NCI-H82 treated with DMSO at 0.1 percent for 48 hours (cell line): ENCODE measurements around the gene PROB1.
"Not testable (repeated sequence)": the region's sequence is repeated elsewhere in the genome, so short reads cannot be mapped to it uniquely, and the experiment has no call there.

Experiments used
- DNase-seq: peaks from one replicate; lab custom pipeline; 2025; ENCODE audit not compliant: unreplicated experiment; lab: John Stamatoyannopoulos, UW

PROB1 gene

GRCh38 chr5:139392678-139393496 lies 2.0 kb downstream of the PROB1 start:
- no peak for DNase-seq

DNA sequence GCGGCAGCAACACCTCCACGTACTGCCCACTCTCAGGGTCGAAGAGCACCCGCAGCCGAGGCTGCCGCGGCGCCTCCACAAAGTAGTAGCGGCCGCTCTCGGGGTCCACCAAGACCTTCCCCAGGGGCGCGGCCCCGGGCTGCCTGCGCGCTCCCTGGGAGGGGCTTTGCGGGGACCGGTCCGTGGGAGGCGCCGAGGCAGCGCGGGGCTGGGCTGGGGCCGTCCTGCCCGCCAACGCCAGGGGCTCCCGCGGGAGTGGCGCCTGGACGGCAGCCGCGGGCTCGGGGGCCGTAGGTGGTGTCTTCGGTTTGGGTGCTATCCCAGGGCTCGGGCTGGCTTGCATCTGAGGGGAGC lies 2.6 kb downstream of the PROB1 start:
- no peak for DNase-seq

GRCh38 chr5:139391570-139392323 lies 3.2 kb downstream of the PROB1 start:
- no peak for DNase-seq

DNA sequence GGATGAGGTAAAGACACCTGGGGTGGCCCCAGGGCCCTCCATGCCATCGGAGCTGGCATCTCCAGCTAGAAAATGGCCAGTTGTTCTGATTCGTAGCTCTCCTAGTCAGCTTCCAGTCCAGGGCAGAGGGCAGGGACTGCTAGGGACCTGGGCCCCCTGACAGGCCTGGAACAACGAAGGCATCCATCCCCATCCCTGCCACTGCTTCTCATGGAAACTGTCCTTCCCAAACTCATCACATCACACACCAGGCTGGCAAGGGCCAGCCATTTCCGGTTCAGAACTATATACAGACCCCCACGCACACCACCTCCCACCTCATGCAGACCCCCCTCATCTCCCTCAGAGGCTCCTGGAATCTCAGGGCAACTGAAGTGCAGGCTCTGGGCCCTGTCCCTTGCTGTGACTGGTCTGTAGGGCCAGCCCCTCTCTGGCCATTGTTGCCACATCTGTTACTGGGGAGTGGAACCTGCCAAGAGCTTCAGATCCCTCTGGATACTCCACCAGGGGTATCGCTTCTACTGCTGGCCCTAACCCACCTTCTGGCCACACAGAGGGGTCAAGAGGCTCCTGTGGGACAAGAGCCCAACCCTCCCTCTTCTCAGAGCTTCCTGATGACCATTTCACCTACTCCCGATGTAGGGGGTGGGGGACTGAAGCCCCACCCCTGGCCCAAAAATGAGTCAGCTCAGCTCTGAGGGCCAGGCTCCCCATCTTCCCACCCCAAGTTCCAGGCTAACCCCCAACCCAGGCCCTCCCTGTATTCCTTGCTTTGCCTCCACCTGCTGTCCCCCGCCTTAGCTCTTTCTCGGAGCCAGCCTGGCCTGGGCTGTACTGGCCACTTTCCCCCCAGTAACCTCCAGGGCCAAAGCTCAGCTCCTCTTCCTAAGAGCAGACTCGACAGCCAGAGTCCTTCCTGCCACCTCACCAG lies 4.0 kb downstream of the PROB1 start:
- no peak for DNase-seq

GRCh38 chr5:139389701-139390638 lies 4.9 kb downstream of the PROB1 start, which contains the start of gene MZB1:
Gene MZB1 (minus strand): TSS chr5:139389913. CDS start chr5:139389856, 57 bp downstream.
- DNase-seq: no peak

DNA sequence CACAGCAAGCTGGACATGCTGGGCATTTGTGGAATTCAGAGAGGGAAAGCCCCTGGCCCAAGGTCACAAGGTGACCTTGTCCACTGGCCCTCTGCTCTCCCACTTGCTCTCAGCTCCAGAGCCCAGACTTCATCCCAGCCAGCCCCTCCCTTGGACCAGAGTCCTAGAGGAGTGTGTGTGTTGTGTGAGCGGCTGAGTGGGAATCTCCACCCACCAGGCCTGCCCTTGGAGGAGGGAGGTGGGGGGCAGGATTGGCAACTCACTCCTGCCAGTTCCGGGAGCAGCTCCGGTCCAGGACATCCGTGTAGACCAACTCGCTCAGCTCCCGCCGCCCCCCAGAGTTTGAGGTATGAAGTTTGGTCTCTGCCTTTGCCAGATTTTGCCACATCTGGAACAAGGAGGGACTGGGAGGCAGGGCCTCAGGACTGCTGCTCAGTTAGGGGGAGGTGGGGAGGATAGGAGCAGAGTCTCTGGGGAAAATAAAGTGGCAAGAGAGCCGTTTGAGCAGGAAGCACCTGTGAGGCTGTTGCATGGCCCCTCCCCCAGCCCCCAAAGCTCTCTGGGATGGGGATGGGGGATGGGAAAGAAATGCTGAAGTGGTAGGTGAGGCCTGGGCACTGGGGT lies 6.6 kb downstream of the PROB1 start:
- no peak for DNase-seq

GRCh38 chr5:139387611-139388197 lies 7.2 kb downstream of the PROB1 start:
- DNase-seq: no peak

DNA sequence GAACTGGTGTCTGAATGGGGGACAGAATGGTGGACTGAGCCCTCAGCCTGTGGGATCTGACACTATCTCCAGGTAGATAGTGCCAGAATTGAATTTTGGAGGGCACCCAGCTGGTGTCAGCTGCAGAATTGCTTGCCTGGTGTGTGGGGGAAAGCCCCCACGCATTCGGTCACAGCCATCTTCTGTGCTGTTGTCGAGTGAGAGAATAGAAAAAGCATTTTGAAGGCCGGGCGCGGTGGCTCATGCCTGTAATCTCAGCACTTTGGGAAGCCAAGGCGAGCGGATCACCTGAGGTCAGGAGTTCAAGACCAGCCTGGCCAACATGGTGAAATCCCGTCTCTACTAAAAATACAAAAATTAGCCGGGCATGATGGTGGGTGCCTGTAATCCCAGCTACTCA lies 7.9 kb downstream of the PROB1 start:
- not testable (repeated sequence) for DNase-seq

DNA sequence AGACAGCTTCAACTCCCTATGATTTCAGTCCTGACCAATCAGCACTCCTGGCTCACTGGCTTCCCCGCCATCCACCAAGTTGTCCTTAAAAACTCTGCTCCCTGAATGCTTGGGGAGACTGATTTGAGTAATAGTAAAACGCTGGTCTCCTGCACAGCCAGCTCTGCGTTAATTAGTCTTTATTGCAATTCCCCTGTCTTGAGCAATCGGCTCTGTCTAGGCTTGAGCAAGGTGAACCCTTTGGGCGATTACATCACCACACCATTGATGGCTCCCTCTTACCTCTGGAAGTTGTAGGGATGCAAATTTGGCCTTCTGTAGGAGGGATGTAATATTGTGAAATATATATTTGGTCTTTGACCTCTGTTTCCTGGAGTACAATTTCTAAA lies 8.9 kb downstream of the PROB1 start:
- no peak for DNase-seq

DNA sequence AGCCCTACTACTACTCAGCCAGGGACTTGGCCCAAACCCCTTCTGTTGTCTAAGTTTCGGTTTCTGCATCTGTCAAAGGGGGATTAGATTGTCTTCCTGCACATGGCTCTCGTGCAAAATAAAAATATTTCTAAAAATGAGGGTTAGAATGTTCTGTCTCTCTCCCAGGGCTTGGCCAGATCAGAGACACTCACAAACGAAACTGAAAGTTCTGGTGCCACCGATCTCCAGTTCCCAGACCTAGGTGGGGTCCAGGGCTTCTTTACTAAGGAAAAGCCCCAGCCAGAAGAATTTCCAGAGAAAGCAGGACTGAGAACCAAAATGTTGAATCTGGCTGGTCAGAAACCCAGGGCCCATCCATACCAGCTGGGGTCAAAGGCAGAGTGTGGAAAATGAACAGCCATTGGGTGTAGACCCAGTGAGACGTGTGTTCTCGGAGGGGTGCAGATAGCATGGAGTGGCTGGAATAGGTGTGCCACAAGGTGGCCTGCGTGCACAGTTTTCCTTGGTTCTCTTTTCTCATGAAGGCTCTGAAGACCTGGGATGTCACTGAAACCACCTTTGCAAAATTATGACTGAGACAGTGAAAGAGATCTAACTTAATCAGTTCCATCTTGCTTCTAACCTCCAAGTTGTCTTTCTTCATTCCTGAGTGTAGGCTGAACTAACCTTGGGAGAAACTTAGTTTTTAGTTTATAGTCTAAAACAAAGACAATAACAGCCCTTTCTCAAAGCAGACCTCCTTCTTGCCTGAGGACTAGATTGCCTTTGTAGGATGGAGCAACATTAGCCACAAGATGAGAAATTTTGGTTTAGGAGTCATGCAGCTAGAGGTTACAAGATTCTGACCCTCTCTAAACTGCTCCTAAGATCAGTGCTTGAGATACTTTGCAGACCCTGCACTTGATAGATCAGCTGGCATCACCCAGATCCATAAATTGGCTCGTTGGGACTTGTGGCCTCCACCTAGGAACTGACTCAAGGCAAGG lies 9.5 kb downstream of the PROB1 start:
- no peak for DNase-seq

- DNase-seq: no peak
These were observed 10.3 kb downstream of the PROB1 start for GRCh38 chr5:139384591-139385051.

DNA sequence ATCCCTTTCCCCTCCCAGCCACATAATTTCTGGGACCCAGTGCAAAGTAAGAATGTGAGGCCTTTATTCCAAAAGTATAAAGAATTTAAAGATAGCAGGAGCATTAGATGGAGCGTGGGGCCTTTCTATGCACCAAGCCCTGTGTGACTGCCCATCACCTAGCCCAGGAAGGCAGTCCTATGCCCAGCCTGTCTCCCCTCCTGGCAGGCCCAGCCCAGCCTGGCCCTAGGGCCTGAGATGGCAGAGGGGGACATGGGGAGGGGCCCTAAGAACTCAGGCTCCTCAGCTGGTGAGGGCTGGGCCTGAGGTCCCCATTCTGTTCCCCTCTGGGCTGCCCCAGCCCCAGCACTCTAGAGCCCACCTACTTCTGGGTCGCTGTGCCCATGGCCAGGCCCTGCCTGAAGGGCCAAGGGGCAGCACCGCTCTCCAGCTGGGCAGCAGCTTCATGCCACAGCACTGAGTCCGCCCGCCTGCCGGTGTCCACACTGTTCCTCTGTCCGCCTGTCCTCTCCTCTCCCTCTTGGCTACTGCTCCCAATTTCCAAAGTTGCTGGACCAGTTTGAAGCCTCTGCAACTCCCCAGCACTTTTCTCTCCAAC lies 10.8 kb downstream of the PROB1 start:
- DNase-seq: no peak

GRCh38 chr5:139383275-139383992 lies 11.5 kb downstream of the PROB1 start, which contains the start of gene SLC23A1:
Gene SLC23A1 (minus strand): TSS chr5:139383297. CDS start chr5:139383253, 44 bp downstream.
- DNase-seq: no peak

DNA sequence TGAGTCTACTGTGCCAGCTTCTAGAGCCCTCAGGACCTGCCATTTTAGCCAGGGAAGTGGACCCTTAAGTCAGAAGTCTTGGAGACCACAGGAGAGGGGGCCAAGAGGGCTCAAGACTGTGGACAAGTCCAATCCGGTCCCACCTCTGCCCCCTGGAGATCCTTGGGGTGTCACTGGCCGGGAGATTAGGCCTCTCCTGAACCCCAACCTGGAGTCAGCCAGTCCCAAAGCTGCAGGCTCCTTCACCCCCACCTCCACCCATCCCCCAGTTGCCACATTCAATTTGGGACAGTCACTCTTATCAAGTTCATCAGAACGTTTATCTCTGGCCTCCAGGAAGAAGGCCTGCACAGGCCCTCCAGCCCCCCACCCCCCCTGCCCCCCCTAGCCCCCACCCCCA lies 12.1 kb downstream of the PROB1 start:
- DNase-seq: no peak

DNA sequence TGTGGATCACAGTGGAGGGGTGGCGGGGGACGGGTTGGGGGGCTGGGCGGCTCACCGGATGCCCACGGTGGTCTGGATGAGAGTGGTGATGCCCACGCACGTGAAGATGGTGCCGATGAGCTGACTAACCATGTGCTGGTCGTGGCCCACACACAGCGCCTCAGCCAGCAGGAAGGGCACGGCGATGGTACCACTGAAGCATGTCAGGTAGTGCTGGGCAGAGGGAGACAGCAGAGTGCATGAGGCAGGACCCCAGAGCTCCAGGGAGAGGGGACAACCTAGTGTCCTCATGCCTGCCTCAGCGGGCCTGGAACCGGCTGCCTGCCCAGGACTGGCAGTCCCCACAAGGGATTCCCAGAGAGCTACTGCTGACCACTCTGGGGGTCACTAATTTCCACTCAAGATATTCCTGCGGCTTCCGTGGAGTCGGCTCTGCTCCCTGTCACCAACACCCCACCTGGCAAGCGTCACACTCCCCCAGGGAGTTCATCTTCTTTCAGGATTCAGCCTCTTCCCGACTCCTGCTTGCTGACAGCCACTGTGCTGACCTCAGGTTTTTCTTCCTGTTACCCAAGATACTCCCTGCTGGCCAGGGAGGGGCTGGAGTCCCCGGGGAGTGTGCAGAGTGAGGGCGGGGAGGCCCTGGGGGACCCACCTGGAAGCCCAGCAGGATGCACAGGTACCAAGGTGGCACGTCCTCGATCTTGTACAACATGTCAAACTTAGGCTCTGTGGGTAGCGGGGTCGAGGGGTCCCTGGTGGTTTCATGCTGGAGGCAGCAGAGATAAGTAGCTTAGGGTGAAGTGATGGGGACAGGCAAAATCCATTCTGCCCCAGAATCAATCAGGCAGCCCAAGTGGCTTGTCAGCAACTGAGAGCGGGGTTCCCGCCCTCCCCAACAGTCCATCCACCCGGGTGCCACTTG lies 12.8 kb downstream of the PROB1 start:
- no peak for DNase-seq
